Loucy (cell line): ENCODE results near the gene IREB2.

Experiments used
- H2AFZ ChIP-seq: fragments of 200-600 bp; sonication (generic); 2 replicates; pipeline ENCODE4 v1.6.0; 2016; ENCODE audit warnings: antibody characterized with exemption, mild to moderate bottlenecking, low read length, moderate library complexity
- H3F3A ChIP-seq: fragments of 200-600 bp; 2 replicates; pipeline ENCODE4 v1.6.0; 2016; ENCODE audit warnings: antibody characterized with exemption, low read depth, mild to moderate bottlenecking
- H3K27me3 ChIP-seq: fragments of 200-600 bp; sonication (generic); 2 replicates; pipeline ENCODE4 v1.6.1; 2014; ENCODE audit warnings: low read length, mild to moderate bottlenecking; ENCODE audit not compliant: insufficient read depth, poor library complexity, severe bottlenecking
- H3K36me3 ChIP-seq: fragments of 200-600 bp; sonication (generic); 2 replicates; pipeline ENCODE4 v1.6.1; 2016; ENCODE audit warnings: low read length; ENCODE audit not compliant: insufficient read depth
- H3K4me1 ChIP-seq: fragments of 200-600 bp; sonication (generic); 2 replicates; pipeline ENCODE4 v1.5.1; 2014; ENCODE audit warnings: low read length, mild to moderate bottlenecking; ENCODE audit not compliant: insufficient read depth, poor library complexity, severe bottlenecking
- H3K4me2 ChIP-seq: fragments of 200-600 bp; sonication (generic); 2 replicates; pipeline ENCODE4 v1.6.0; 2014; ENCODE audit warnings: antibody characterized with exemption, low read length, low read depth, mild to moderate bottlenecking; ENCODE audit not compliant: poor library complexity, severe bottlenecking
- H3K4me3 ChIP-seq: fragments of 200-600 bp; sonication (generic); 2 replicates; pipeline ENCODE4 v1.5.1; 2014; ENCODE audit warnings: low read length, mild to moderate bottlenecking, mixed read lengths; ENCODE audit not compliant: poor library complexity, severe bottlenecking
- H3K79me2 ChIP-seq: fragments of 200-600 bp; sonication (generic); 2 replicates; pipeline ENCODE4 v1.6.1; 2014; ENCODE audit warnings: low read length; ENCODE audit not compliant: insufficient read depth
- H3K9ac ChIP-seq: fragments of 200-600 bp; sonication (generic); 2 replicates; pipeline ENCODE4 v1.6.0; 2014; ENCODE audit warnings: mild to moderate bottlenecking, low read depth, low read length, moderate library complexity; ENCODE audit not compliant: poor library complexity, severe bottlenecking
- H3K9me2 ChIP-seq: fragments of 200-600 bp; sonication (generic); replicated peaks from 2 replicates; pipeline ENCODE4 v1.6.1; 2016; ENCODE audit warnings: low read depth, low read length, mixed read lengths
- H3K9me3 ChIP-seq: fragments of 200-600 bp; sonication (generic); 2 replicates; pipeline ENCODE4 v1.6.1; 2014; ENCODE audit warnings: mild to moderate bottlenecking, antibody characterized with exemption, low read length, low read depth; ENCODE audit not compliant: insufficient read depth
- H4K20me1 ChIP-seq: fragments of 200-600 bp; sonication (generic); 2 replicates; pipeline ENCODE4 v1.6.0; 2014; ENCODE audit warnings: antibody characterized with exemption, low read length, mild to moderate bottlenecking; ENCODE audit not compliant: insufficient read depth, poor library complexity, severe bottlenecking
- CTCF ChIP-seq: fragments of 200-600 bp; sonication (generic); conservative IDR thresholded peaks from 2 replicates; pipeline ENCODE4 v1.5.1; 2014; ENCODE audit warnings: mild to moderate bottlenecking, antibody characterized with exemption, low read length
- EZH2phosphoT487 ChIP-seq: fragments of 200-600 bp; IDR thresholded peaks from 2 replicates; pipeline ENCODE4 v1.6.1; 2018; ENCODE audit warnings: antibody characterized with exemption, mild to moderate bottlenecking, moderate library complexity, borderline replicate concordance

IREB2 gene

GRCh38 chr15:78427953-78428352, 10.1 kb upstream of the IREB2 start:
- peaks cover 30% of the 10 kb centered on the region for H3K4me1 ChIP-seq
- peak overlapping the region; percentile 57; the same call in 1 of the 2 replicates for H2AFZ ChIP-seq
- no peaks in the 10 kb centered on the region for H3K9me2 ChIP-seq
- no peaks in the 10 kb centered on the region for H3K9me3 ChIP-seq
- H3K9ac ChIP-seq: no peak overlapping the region
- no peaks in the 10 kb centered on the region for H3K27me3 ChIP-seq
- no peaks in the 10 kb centered on the region for H3K79me2 ChIP-seq
- no peaks in the 10 kb centered on the region for H4K20me1 ChIP-seq
- no peaks in the 10 kb centered on the region for H3K36me3 ChIP-seq
- TF ChIP-seq CTCF (no peak), EZH2phosphoT487 (no peak)
- H3K4me3 ChIP-seq: no peak overlapping the region
- H3K4me2 ChIP-seq: no peak overlapping the region
- peaks cover 6% of the 10 kb centered on the region; the same call in 1 of the 2 replicates for H3F3A ChIP-seq

GRCh38 chr15:78429477-78429876, 8.5 kb upstream of the IREB2 start:
- Histone ChIP-seq H4K20me1 (no peaks in the 10 kb centered on the region), H3K9ac (no peak overlapping the region), H3K4me2 (no peak overlapping the region), H3K36me3 (no peaks in the 10 kb centered on the region), H3K27me3 (no peaks in the 10 kb centered on the region), H3K4me3 (no peak overlapping the region), H3K4me1 (peaks cover 30% of the 10 kb centered on the region), H3F3A (peaks cover 6% of the 10 kb centered on the region; the same call in 1 of the 2 replicates), H2AFZ (peak overlapping the region; percentile 33; the same call in 1 of the 2 replicates), H3K79me2 (no peaks in the 10 kb centered on the region), H3K9me3 (no peaks in the 10 kb centered on the region), H3K9me2 (no peaks in the 10 kb centered on the region)
- TF ChIP-seq EZH2phosphoT487: no peak

GRCh38 chr15:78431955-78432354, 6.1 kb upstream of the IREB2 start:
- Histone ChIP-seq H3K79me2 (no peaks in the 10 kb centered on the region), H3K4me3 (no peak overlapping the region), H3F3A (no peaks in the 10 kb centered on the region), H2AFZ (no peak overlapping the region), H3K36me3 (no peaks in the 10 kb centered on the region), H3K4me2 (no peak overlapping the region), H3K9me3 (no peaks in the 10 kb centered on the region), H3K9me2 (no peaks in the 10 kb centered on the region), H3K4me1 (peaks cover 11% of the 10 kb centered on the region), H3K27me3 (no peaks in the 10 kb centered on the region), H3K9ac (no peak overlapping the region), H4K20me1 (no peaks in the 10 kb centered on the region)
- TF ChIP-seq EZH2phosphoT487: no peak
- TF ChIP-seq CTCF: no peak

- no peak overlapping the region for H3K9ac ChIP-seq
- no peaks in the 10 kb centered on the region for H3F3A ChIP-seq
- H3K9me3 ChIP-seq: no peaks in the 10 kb centered on the region
- H3K27me3 ChIP-seq: no peaks in the 10 kb centered on the region
- TF ChIP-seq EZH2phosphoT487: no peak
- TF ChIP-seq CTCF: no peak
- no peaks in the 10 kb centered on the region for H3K79me2 ChIP-seq
- no peak overlapping the region for H3K4me3 ChIP-seq
- no peaks in the 10 kb centered on the region for H3K9me2 ChIP-seq
- H4K20me1 ChIP-seq: no peaks in the 10 kb centered on the region
- H3K36me3 ChIP-seq: no peaks in the 10 kb centered on the region
- H2AFZ ChIP-seq: no peak overlapping the region
- no peak overlapping the region for H3K4me2 ChIP-seq
- H3K4me1 ChIP-seq: peaks cover 5% of the 10 kb centered on the region
Observed at GRCh38 chr15:78432664-78433063, 5.4 kb upstream of the IREB2 start.
